ENCODE results near the gene GNAQ. TPM values are rescaled to one million over a fixed set of nuclear protein-coding genes. Genes with fewer than 3 reads are reported as not detected.

Gene GNAQ
- total RNA-seq, 1 experiment from 2014 or later: 28.7 TPM

- intact Hi-C loops (cut with micrococcal nuclease): no loop called here
- H3K9ac ChIP-seq (ENCODE audit: low read length): no peak overlapping the region
- H3K27ac ChIP-seq (ENCODE audit: low read depth, low read length): no peak overlapping the region
- H4K20me1 ChIP-seq (ENCODE audit: insufficient read depth): no peaks in the 10 kb centered on the region
- 0 out of 2 replicates have a peak, but pooled peaks cover 4% of the 10 kb centered on the region for H3K79me2 ChIP-seq (ENCODE audit: insufficient read depth, low read length)
- H3K27me3 ChIP-seq (ENCODE audit: insufficient read depth, low read length): no peaks in the 10 kb centered on the region
- H3K9me2 ChIP-seq (ENCODE audit: insufficient read depth): no peaks in the 10 kb centered on the region
- H3K36me3 ChIP-seq (ENCODE audit: control insufficient read depth in 1 of 2, insufficient read depth in 2 of 2, low read length in 2 of 2): no peaks in the 10 kb centered on the region
- H3K4me3 ChIP-seq (replicated peaks in 1 of 2; ENCODE audit: low read depth in 1 of 2, low read length in 2 of 2): no peak overlapping the region
- BruUV-seq (replicated peaks): no TSS peak
- TF ChIP-seq POLR2AphosphoS5 (IDR thresholded peaks at IDR 0.05; ENCODE audit: low read depth, low read length) (no peak), ZNF274 (IDR thresholded peaks at IDR 0.05; ENCODE audit: low read depth, low read length) (no peak), SRF (IDR thresholded peaks at IDR 0.05; ENCODE audit: low read depth) (no peak), EGR1 (IDR thresholded peaks at IDR 0.05; ENCODE audit: low read depth) (no peak), FOSL1 (IDR thresholded peaks at IDR 0.05; ENCODE audit: low read depth) (no peak), CTCF (IDR thresholded peaks at IDR 0.05 in 2 of 3, conservative IDR thresholded peaks at IDR 0.05 in 1 of 3; ENCODE audit: borderline replicate concordance in 1 of 3, insufficient read depth in 1 of 3, low read depth in 2 of 3, low read length in 2 of 3) (no peak), SIN3A (IDR thresholded peaks at IDR 0.05; ENCODE audit: low read depth) (no peak), ZBTB33 (IDR thresholded peaks at IDR 0.05; ENCODE audit: extremely low read depth, insufficient replicate concordance, low read length) (no peak), SP1 (IDR thresholded peaks at IDR 0.05; ENCODE audit: low read depth) (no peak), EZH2 (IDR thresholded peaks at IDR 0.05) (no peak), ZFX (IDR thresholded peaks at IDR 0.05) (no peak), TCF7L2 (IDR thresholded peaks at IDR 0.05; ENCODE audit: borderline replicate concordance, extremely low read depth, insufficient read depth, insufficient read length) (no peak), MAX (IDR thresholded peaks at IDR 0.05) (no peak), CEBPB (IDR thresholded peaks at IDR 0.05; ENCODE audit: low read depth) (no peak)
- no peak overlapping the region for H3K4me2 ChIP-seq (ENCODE audit: low read length)
- POLR2A ChIA-PET: no interaction called here
- no peak for DNase-seq (ENCODE audit: low read depth, low spot score)
- CTCF ChIA-PET: no interaction called here
- H2AFZ ChIP-seq (ENCODE audit: low read depth, low read length, poor library complexity, severe bottlenecking): no peak overlapping the region
- ATAC-seq: no peak
- H3K9me3 ChIP-seq (ENCODE audit: control insufficient read depth in 1 of 2, insufficient read depth in 1 of 2, low read depth in 1 of 2, low read length in 2 of 2): no peaks in the 10 kb centered on the region
- H3K4me1 ChIP-seq (ENCODE audit: control insufficient read depth in 1 of 2, insufficient read depth in 2 of 2, low read length in 2 of 2): no peaks in the 10 kb centered on the region
- RAD21 ChIA-PET (ENCODE audit: low non-redundant PET in 1 of 2, low total read pairs in 2 of 2, uncharacterized antibody in 2 of 2, unreplicated experiment in 2 of 2): no interaction called here
Observed at GRCh38 chr9:77989458-77989857, 42.2 kb downstream of the GNAQ start.
